SJCRH30 (cell line): ENCODE results near the gene SLC6A18. TPM values are rescaled to one million over a fixed set of nuclear protein-coding genes. Genes with fewer than 3 reads are reported as not detected.
A peak's percentile ranks its signal among the peaks of the same experiment; 100 is the strongest.

Experiments used
- DNase-seq, 2 experiments: peaks; one replicate each; pipeline ENCODE4 v3.0.0-alpha.2; 2015 to 2020
- H3K27ac ChIP-seq: fragments of 250-450 bp; sonication (Bioruptor Pico); 2 replicates; pipeline ENCODE4 v1.5.1; 2020; ENCODE audit warnings: mild to moderate bottlenecking, moderate library complexity
- H3K27me3 ChIP-seq: fragments of 250-450 bp; sonication (Bioruptor Pico); 2 replicates; pipeline ENCODE4 v1.5.1; 2020; ENCODE audit warnings: mild to moderate bottlenecking, moderate library complexity
- H3K36me3 ChIP-seq: fragments of 250-450 bp; sonication (Bioruptor Pico); 2 replicates; pipeline ENCODE4 v1.5.1; 2020; ENCODE audit warnings: mild to moderate bottlenecking, moderate library complexity
- H3K4me1 ChIP-seq: fragments of 250-450 bp; sonication (Bioruptor Pico); 2 replicates; pipeline ENCODE4 v1.5.1; 2020; ENCODE audit warnings: mild to moderate bottlenecking, moderate library complexity
- H3K4me3 ChIP-seq: fragments of 250-450 bp; sonication (Bioruptor Pico); 2 replicates; pipeline ENCODE4 v1.5.1; 2020; ENCODE audit warnings: mild to moderate bottlenecking, moderate library complexity
- H3K9me3 ChIP-seq: fragments of 250-450 bp; sonication (Bioruptor Pico); replicated peaks from 2 replicates; pipeline ENCODE4 v1.5.1; 2020; ENCODE audit warnings: mild to moderate bottlenecking, moderate library complexity
- total RNA-seq: library from RNA; depleted of rRNA; stranded (reverse); fragments of >200 nt; shearing (Covaris generic); gene quantifications from 2 replicates; pipeline ENCODE4 v1.2.3, GENCODE V29; 2014

Gene SLC6A18
- total RNA-seq, 1 experiment from 2014 or later = not detected

GRCh38 chr5:1205255-1206180, 19.7 kb upstream of the SLC6A18 start:
- H3K36me3 ChIP-seq = no peaks in the 10 kb centered on the region
- no peak overlapping the region for H3K27ac ChIP-seq
- no peak for DNase-seq
- H3K27me3 ChIP-seq = no peaks in the 10 kb centered on the region; the same call in 1 of the 2 replicates
- no peaks in the 10 kb centered on the region for H3K9me3 ChIP-seq
- no peak overlapping the region for H3K4me3 ChIP-seq
- H3K4me1 ChIP-seq = peaks cover 27% of the 10 kb centered on the region

- Histone ChIP-seq H3K27ac (peak overlapping the region; percentile 26; the same call in 1 of the 2 replicates), H3K4me1 (peaks cover 27% of the 10 kb centered on the region), H3K9me3 (no peaks in the 10 kb centered on the region), H3K4me3 (peak overlapping the region; percentile 18), H3K36me3 (no peaks in the 10 kb centered on the region), H3K27me3 (no peaks in the 10 kb centered on the region; the same call in 1 of the 2 replicates)
- peak; percentile 27 to 51 for DNase-seq
Observed at GRCh38 chr5:1206521-1207412, 18.4 kb upstream of the SLC6A18 start.

GRCh38 chr5:1207555-1207954, 17.6 kb upstream of the SLC6A18 start:
- peak; percentile 17 to 56 for DNase-seq
- peaks cover 27% of the 10 kb centered on the region for H3K4me1 ChIP-seq
- H3K9me3 ChIP-seq = no peaks in the 10 kb centered on the region
- H3K4me3 ChIP-seq = no peak overlapping the region
- H3K36me3 ChIP-seq = no peaks in the 10 kb centered on the region
- H3K27ac ChIP-seq = no peak overlapping the region
- H3K27me3 ChIP-seq = no peaks in the 10 kb centered on the region; the same call in 1 of the 2 replicates

- Histone ChIP-seq H3K9me3 (no peaks in the 10 kb centered on the region), H3K4me1 (peaks cover 27% of the 10 kb centered on the region), H3K36me3 (no peaks in the 10 kb centered on the region), H3K27me3 (no peaks in the 10 kb centered on the region; the same call in 1 of the 2 replicates), H3K27ac (no peak overlapping the region), H3K4me3 (no peak overlapping the region)
- DNase-seq = no peak
Observed at GRCh38 chr5:1208221-1208742, 16.9 kb upstream of the SLC6A18 start.

- H3K36me3 ChIP-seq = no peaks in the 10 kb centered on the region
- no peak for DNase-seq
Observed at GRCh38 chr5:1208743-1209488, 16.3 kb upstream of the SLC6A18 start.

GRCh38 chr5:1209489-1209852, 15.7 kb upstream of the SLC6A18 start:
- H3K36me3 ChIP-seq = no peaks in the 10 kb centered on the region
- no peak overlapping the region for H3K27ac ChIP-seq
- no peak overlapping the region for H3K4me3 ChIP-seq
- DNase-seq = no peak
- H3K27me3 ChIP-seq = no peaks in the 10 kb centered on the region; the same call in 1 of the 2 replicates
- peaks cover 24% of the 10 kb centered on the region for H3K4me1 ChIP-seq
- H3K9me3 ChIP-seq = no peaks in the 10 kb centered on the region

More at GRCh38 chr5:1208743-1209488, 16.3 kb upstream of the SLC6A18 start:
- H3K27ac ChIP-seq = no peak overlapping the region
- H3K9me3 ChIP-seq = no peaks in the 10 kb centered on the region
- H3K4me3 ChIP-seq = no peak overlapping the region
- no peaks in the 10 kb centered on the region; the same call in 1 of the 2 replicates for H3K27me3 ChIP-seq
- H3K4me1 ChIP-seq = peaks cover 27% of the 10 kb centered on the region

- no peak overlapping the region for H3K4me3 ChIP-seq
- no peaks in the 10 kb centered on the region for H3K9me3 ChIP-seq
- H3K4me1 ChIP-seq = peaks cover 20% of the 10 kb centered on the region
- no peak for DNase-seq
- H3K27ac ChIP-seq = no peak overlapping the region
- no peaks in the 10 kb centered on the region for H3K36me3 ChIP-seq
- no peaks in the 10 kb centered on the region; the same call in 1 of the 2 replicates for H3K27me3 ChIP-seq
Observed at GRCh38 chr5:1209896-1210776, 15.0 kb upstream of the SLC6A18 start.

- Histone ChIP-seq H3K4me3 (no peak overlapping the region), H3K27ac (no peak overlapping the region), H3K36me3 (no peaks in the 10 kb centered on the region), H3K9me3 (no peaks in the 10 kb centered on the region), H3K27me3 (no peaks in the 10 kb centered on the region; the same call in 1 of the 2 replicates), H3K4me1 (peaks cover 19% of the 10 kb centered on the region)
- no peak for DNase-seq
Observed at GRCh38 chr5:1210832-1211251, 14.3 kb upstream of the SLC6A18 start.

- no peaks in the 10 kb centered on the region for H3K9me3 ChIP-seq
- no peaks in the 10 kb centered on the region; the same call in 1 of the 2 replicates for H3K27me3 ChIP-seq
- H3K27ac ChIP-seq = no peak overlapping the region
- no peak for DNase-seq
- H3K4me1 ChIP-seq = peaks cover 16% of the 10 kb centered on the region
- no peaks in the 10 kb centered on the region for H3K36me3 ChIP-seq
- no peak overlapping the region for H3K4me3 ChIP-seq
Observed at GRCh38 chr5:1211701-1212100, 13.5 kb upstream of the SLC6A18 start.

- Histone ChIP-seq H3K9me3 (no peaks in the 10 kb centered on the region), H3K36me3 (no peaks in the 10 kb centered on the region), H3K4me3 (no peak overlapping the region), H3K27ac (no peak overlapping the region), H3K4me1 (peaks cover 10% of the 10 kb centered on the region), H3K27me3 (no peaks in the 10 kb centered on the region; the same call in 1 of the 2 replicates)
- no peak for DNase-seq
Observed at GRCh38 chr5:1212271-1212670, 12.9 kb upstream of the SLC6A18 start.

GRCh38 chr5:1212881-1213280, 12.3 kb upstream of the SLC6A18 start:
- no peak for DNase-seq
- Histone ChIP-seq H3K27me3 (no peaks in the 10 kb centered on the region), H3K4me3 (no peak overlapping the region), H3K36me3 (no peaks in the 10 kb centered on the region), H3K4me1 (peaks cover 4% of the 10 kb centered on the region), H3K9me3 (no peaks in the 10 kb centered on the region), H3K27ac (no peak overlapping the region)

- DNase-seq = no peak
- Histone ChIP-seq H3K4me3 (no peak overlapping the region), H3K27ac (no peak overlapping the region), H3K4me1 (no peaks in the 10 kb centered on the region), H3K36me3 (no peaks in the 10 kb centered on the region), H3K9me3 (no peaks in the 10 kb centered on the region), H3K27me3 (no peaks in the 10 kb centered on the region)
Observed at GRCh38 chr5:1213508-1214162, 11.5 kb upstream of the SLC6A18 start.
